ENCODE results near the gene RASL10A.

The RASL10A gene

GRCh38 chr22:29300807-29301601 is 14.5 kb downstream of the RASL10A start:
- peak; percentile 27 for DNase-seq (ENCODE audit: low read depth)
- H3K4me3 ChIP-seq (ENCODE audit: low read depth, low read length), result no peak overlapping the region
- no peak for TF ChIP-seq MYC (IDR thresholded peaks at IDR 0.05; ENCODE audit: low read depth, low read length)
- no peak for TF ChIP-seq CTCF (IDR thresholded peaks at IDR 0.05; ENCODE audit: low read depth, low read length)
- TF ChIP-seq, protein P1, sequence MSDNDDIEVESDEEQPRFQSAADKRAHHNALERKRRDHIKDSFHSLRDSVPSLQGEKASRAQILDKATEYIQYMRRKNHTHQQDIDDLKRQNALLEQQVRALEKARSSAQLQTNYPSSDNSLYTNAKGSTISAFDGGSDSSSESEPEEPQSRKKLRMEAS (IDR thresholded peaks at IDR 0.05; ENCODE audit: low read depth, low read length), result no peak
- no peak for TF ChIP-seq POLR2A (IDR thresholded peaks at IDR 0.05; ENCODE audit: extremely low read depth, insufficient read length)

DNA sequence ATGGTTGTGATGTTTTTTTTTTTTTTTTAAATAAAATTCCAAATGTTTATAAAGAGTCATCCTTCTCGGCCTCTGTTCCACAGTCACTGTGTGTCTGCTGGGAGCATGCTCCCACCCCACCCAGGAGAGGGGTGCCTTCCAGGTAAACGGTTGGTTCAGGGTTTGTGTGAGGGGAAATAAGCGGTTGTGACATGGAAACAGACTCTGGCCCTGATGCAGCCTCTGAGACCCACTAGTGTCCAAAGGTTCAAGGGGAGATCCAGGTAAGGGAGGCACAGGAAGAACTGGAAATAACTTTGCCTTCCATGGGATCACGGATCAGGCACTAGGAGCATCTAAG is 15.1 kb downstream of the RASL10A start:
- DNase-seq (ENCODE audit: low read depth), result no peak
- TF ChIP-seq POLR2A (IDR thresholded peaks at IDR 0.05; ENCODE audit: extremely low read depth, insufficient read length) (no peak), MYC (IDR thresholded peaks at IDR 0.05; ENCODE audit: low read depth, low read length) (no peak)
- no peak overlapping the region for H3K4me3 ChIP-seq (ENCODE audit: low read depth, low read length)

DNA sequence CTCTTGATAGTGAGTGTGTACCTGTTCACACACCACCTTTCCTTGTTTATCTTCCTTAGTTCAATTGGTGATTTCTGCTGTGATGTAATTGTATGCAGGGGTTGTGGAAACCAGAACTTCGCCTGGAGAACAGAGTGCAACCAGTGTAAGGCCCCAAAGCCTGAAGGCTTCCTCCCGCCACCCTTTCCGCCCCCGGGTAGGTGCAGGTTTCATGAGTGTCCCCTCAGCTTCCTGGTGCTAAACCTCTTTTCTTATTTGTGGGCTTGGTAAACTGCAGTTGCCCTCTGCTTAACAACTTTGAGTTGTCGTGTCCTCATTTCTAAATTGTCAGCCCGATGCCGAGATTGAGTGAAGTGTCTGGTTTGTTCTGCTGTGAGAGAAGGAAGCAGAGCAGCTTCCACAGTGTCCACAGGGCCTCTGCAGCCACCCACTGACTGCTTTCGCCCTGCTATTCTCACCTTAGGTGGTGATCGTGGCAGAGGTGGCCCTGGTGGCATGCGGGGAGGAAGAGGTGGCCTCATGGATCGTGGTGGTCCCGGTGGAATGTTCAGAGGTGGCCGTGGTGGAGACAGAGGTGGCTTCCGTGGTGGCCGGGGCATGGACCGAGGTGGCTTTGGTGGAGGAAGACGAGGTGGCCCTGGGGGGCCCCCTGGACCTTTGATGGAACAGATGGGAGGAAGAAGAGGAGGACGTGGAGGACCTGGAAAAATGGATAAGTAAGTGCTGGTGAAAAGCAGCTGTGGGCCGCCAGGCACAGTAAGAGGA is 16.2 kb downstream of the RASL10A start:
- H3K4me3 ChIP-seq (ENCODE audit: low read depth, low read length), result no peak overlapping the region
- no peak for DNase-seq (ENCODE audit: low read depth)
- TF ChIP-seq, protein P1 (IDR thresholded peaks at IDR 0.05; ENCODE audit: low read depth, low read length), result no peak
- TF ChIP-seq POLR2A (IDR thresholded peaks at IDR 0.05; ENCODE audit: extremely low read depth, insufficient read length), result no peak
- no peak for TF ChIP-seq MYC (IDR thresholded peaks at IDR 0.05; ENCODE audit: low read depth, low read length)

- TF ChIP-seq CTCF (IDR thresholded peaks at IDR 0.05; ENCODE audit: low read depth, low read length), result no peak
- TF ChIP-seq POLR2A (IDR thresholded peaks at IDR 0.05; ENCODE audit: extremely low read depth, insufficient read length), result no peak
- TF ChIP-seq, protein P1 (IDR thresholded peaks at IDR 0.05; ENCODE audit: low read depth, low read length), result no peak
- TF ChIP-seq MYC (IDR thresholded peaks at IDR 0.05; ENCODE audit: low read depth, low read length), result no peak
- no peak overlapping the region for H3K4me3 ChIP-seq (ENCODE audit: low read depth, low read length)
- no peak for DNase-seq (ENCODE audit: low read depth)
These were observed 16.9 kb downstream of the RASL10A start for GRCh38 chr22:29298641-29299040.

DNA sequence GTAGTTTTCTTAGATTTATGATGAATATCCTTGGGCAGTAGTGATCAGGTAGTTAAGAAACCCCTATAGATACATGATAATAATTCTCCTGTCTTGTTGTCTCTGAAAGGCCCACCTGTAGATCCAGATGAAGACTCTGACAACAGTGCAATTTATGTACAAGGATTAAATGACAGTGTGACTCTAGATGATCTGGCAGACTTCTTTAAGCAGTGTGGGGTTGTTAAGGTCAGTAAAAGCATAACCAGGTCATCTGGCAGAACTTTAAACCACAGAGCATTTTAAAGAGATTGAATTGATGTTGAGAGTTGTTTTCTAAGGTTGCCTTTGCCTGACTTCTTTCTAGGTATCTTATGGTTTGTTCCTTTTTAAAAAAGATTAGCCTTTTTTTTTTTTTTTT is 23.1 kb downstream of the RASL10A start:
- DNase-seq (ENCODE audit: low read depth), result no peak
- no peak overlapping the region for H3K4me3 ChIP-seq (ENCODE audit: low read depth, low read length)
- TF ChIP-seq CTCF (IDR thresholded peaks at IDR 0.05; ENCODE audit: low read depth, low read length), result no peak
- TF ChIP-seq MYC (IDR thresholded peaks at IDR 0.05; ENCODE audit: low read depth, low read length), result no peak
- no peak for TF ChIP-seq POLR2A (IDR thresholded peaks at IDR 0.05; ENCODE audit: extremely low read depth, insufficient read length)
- TF ChIP-seq, protein P1 (IDR thresholded peaks at IDR 0.05; ENCODE audit: low read depth, low read length), result no peak

GRCh38 chr22:29291215-29291614 is 24.3 kb downstream of the RASL10A start:
- no peak for DNase-seq (ENCODE audit: low read depth)
- TF ChIP-seq MYC (IDR thresholded peaks at IDR 0.05; ENCODE audit: low read depth, low read length) (no peak), POLR2A (IDR thresholded peaks at IDR 0.05; ENCODE audit: extremely low read depth, insufficient read length) (no peak), CTCF (IDR thresholded peaks at IDR 0.05; ENCODE audit: low read depth, low read length) (no peak)
- TF ChIP-seq, protein P1 (IDR thresholded peaks at IDR 0.05; ENCODE audit: low read depth, low read length), result no peak
- H3K4me3 ChIP-seq (ENCODE audit: low read depth, low read length), result no peak overlapping the region
